Loucy (cell line): ENCODE data around the gene BACH2.

Experiments
- H2AFZ ChIP-seq: fragments of 200-600 bp; sonication (generic); 2 replicates; pipeline ENCODE4 v1.6.0; 2016; ENCODE audit warnings: antibody characterized with exemption, mild to moderate bottlenecking, low read length, moderate library complexity
- H3F3A ChIP-seq: fragments of 200-600 bp; 2 replicates; pipeline ENCODE4 v1.6.0; 2016; ENCODE audit warnings: antibody characterized with exemption, low read depth, mild to moderate bottlenecking
- H3K27me3 ChIP-seq: fragments of 200-600 bp; sonication (generic); 2 replicates; pipeline ENCODE4 v1.6.1; 2014; ENCODE audit warnings: low read length, mild to moderate bottlenecking; ENCODE audit not compliant: insufficient read depth, poor library complexity, severe bottlenecking
- H3K36me3 ChIP-seq: fragments of 200-600 bp; sonication (generic); 2 replicates; pipeline ENCODE4 v1.6.1; 2016; ENCODE audit warnings: low read length; ENCODE audit not compliant: insufficient read depth
- H3K4me1 ChIP-seq: fragments of 200-600 bp; sonication (generic); 2 replicates; pipeline ENCODE4 v1.5.1; 2014; ENCODE audit warnings: low read length, mild to moderate bottlenecking; ENCODE audit not compliant: insufficient read depth, poor library complexity, severe bottlenecking
- H3K4me2 ChIP-seq: fragments of 200-600 bp; sonication (generic); 2 replicates; pipeline ENCODE4 v1.6.0; 2014; ENCODE audit warnings: antibody characterized with exemption, low read length, low read depth, mild to moderate bottlenecking; ENCODE audit not compliant: poor library complexity, severe bottlenecking
- H3K4me3 ChIP-seq: fragments of 200-600 bp; sonication (generic); 2 replicates; pipeline ENCODE4 v1.5.1; 2014; ENCODE audit warnings: low read length, mild to moderate bottlenecking, mixed read lengths; ENCODE audit not compliant: poor library complexity, severe bottlenecking
- H3K79me2 ChIP-seq: fragments of 200-600 bp; sonication (generic); 2 replicates; pipeline ENCODE4 v1.6.1; 2014; ENCODE audit warnings: low read length; ENCODE audit not compliant: insufficient read depth
- H3K9ac ChIP-seq: fragments of 200-600 bp; sonication (generic); 2 replicates; pipeline ENCODE4 v1.6.0; 2014; ENCODE audit warnings: mild to moderate bottlenecking, low read depth, low read length, moderate library complexity; ENCODE audit not compliant: poor library complexity, severe bottlenecking
- H3K9me2 ChIP-seq: fragments of 200-600 bp; sonication (generic); replicated peaks from 2 replicates; pipeline ENCODE4 v1.6.1; 2016; ENCODE audit warnings: low read depth, low read length, mixed read lengths
- H3K9me3 ChIP-seq: fragments of 200-600 bp; sonication (generic); 2 replicates; pipeline ENCODE4 v1.6.1; 2014; ENCODE audit warnings: mild to moderate bottlenecking, antibody characterized with exemption, low read length, low read depth; ENCODE audit not compliant: insufficient read depth
- H4K20me1 ChIP-seq: fragments of 200-600 bp; sonication (generic); 2 replicates; pipeline ENCODE4 v1.6.0; 2014; ENCODE audit warnings: antibody characterized with exemption, low read length, mild to moderate bottlenecking; ENCODE audit not compliant: insufficient read depth, poor library complexity, severe bottlenecking
- EZH2phosphoT487 ChIP-seq: fragments of 200-600 bp; IDR thresholded peaks from 2 replicates; pipeline ENCODE4 v1.6.1; 2018; ENCODE audit warnings: antibody characterized with exemption, mild to moderate bottlenecking, moderate library complexity, borderline replicate concordance
- TF ChIP-seq, protein P1 (sequence below): fragments of 200-600 bp; sonication (generic); conservative IDR thresholded peaks from 2 replicates; pipeline ENCODE4 v1.5.1; 2014; ENCODE audit warnings: mild to moderate bottlenecking, antibody characterized with exemption, low read length

BACH2 gene

DNA sequence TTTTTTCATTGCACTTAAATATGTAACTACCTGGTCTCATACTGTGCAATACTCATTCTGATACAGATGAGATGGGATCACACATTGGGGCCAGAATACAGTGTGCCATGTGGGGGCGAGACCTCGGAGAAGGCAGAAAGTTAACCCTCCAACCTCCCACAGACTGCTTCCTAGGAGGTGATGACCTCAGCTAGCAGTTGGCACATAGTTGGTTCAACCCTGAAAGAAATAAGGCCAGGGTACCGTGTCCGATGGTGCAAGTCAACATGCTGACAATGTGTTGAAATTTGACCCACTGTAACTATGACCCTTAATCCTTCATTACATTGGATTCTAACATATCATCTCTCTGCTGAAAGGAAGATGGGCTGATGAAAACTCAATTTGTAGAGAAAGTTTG lies 340.5 kb downstream of the BACH2 start:
- H3K4me2 ChIP-seq = no peak overlapping the region
- peaks cover 10% of the 10 kb centered on the region for H4K20me1 ChIP-seq
- no peaks in the 10 kb centered on the region for H3K9me3 ChIP-seq
- no peak overlapping the region for H3K9ac ChIP-seq
- no peak overlapping the region for H3K4me3 ChIP-seq
- H3K4me1 ChIP-seq = peaks cover 33% of the 10 kb centered on the region
- H3K36me3 ChIP-seq = peaks cover 4% of the 10 kb centered on the region; the same call in 1 of the 2 replicates
- H3K9me2 ChIP-seq = no peaks in the 10 kb centered on the region
- H3F3A ChIP-seq = no peaks in the 10 kb centered on the region; the same call in 1 of the 2 replicates
- H3K79me2 ChIP-seq = no peaks in the 10 kb centered on the region
- H3K27me3 ChIP-seq = no peaks in the 10 kb centered on the region
- H2AFZ ChIP-seq = no peak overlapping the region
- TF ChIP-seq EZH2phosphoT487 = no peak
- TF ChIP-seq, protein P1, sequence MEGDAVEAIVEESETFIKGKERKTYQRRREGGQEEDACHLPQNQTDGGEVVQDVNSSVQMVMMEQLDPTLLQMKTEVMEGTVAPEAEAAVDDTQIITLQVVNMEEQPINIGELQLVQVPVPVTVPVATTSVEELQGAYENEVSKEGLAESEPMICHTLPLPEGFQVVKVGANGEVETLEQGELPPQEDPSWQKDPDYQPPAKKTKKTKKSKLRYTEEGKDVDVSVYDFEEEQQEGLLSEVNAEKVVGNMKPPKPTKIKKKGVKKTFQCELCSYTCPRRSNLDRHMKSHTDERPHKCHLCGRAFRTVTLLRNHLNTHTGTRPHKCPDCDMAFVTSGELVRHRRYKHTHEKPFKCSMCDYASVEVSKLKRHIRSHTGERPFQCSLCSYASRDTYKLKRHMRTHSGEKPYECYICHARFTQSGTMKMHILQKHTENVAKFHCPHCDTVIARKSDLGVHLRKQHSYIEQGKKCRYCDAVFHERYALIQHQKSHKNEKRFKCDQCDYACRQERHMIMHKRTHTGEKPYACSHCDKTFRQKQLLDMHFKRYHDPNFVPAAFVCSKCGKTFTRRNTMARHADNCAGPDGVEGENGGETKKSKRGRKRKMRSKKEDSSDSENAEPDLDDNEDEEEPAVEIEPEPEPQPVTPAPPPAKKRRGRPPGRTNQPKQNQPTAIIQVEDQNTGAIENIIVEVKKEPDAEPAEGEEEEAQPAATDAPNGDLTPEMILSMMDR = no peak

DNA sequence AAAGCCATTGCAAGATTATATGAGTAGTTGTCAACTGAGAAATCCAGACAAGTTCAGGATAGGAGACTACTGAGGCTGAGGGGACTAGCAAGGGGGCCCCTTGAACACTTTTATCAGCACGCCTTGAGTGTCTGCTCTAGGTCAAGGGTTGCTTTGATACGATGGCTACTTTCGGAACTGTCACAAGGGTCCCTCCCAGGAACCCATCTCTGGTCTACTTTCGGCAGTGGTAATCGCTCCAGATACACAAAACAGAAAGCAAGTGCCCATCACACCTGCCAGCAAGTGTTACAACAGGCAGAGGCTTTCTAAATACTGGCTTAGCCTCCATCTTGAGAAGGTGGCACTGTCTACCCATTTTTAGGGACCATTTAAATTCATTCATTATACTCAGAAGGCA lies 341.3 kb downstream of the BACH2 start:
- H3K9me2 ChIP-seq = no peaks in the 10 kb centered on the region
- H3K4me3 ChIP-seq = no peak overlapping the region
- no peaks in the 10 kb centered on the region for H3K9me3 ChIP-seq
- no peak overlapping the region for H2AFZ ChIP-seq
- H3K27me3 ChIP-seq = no peaks in the 10 kb centered on the region
- H3F3A ChIP-seq = no peaks in the 10 kb centered on the region; the same call in 1 of the 2 replicates
- H3K9ac ChIP-seq = no peak overlapping the region
- H3K36me3 ChIP-seq = peaks cover 12% of the 10 kb centered on the region; the same call in 1 of the 2 replicates
- no peaks in the 10 kb centered on the region for H3K79me2 ChIP-seq
- H3K4me2 ChIP-seq = no peak overlapping the region
- H3K4me1 ChIP-seq = peaks cover 33% of the 10 kb centered on the region
- peaks cover 10% of the 10 kb centered on the region for H4K20me1 ChIP-seq
- TF ChIP-seq, protein P1 = no peak
- no peak for TF ChIP-seq EZH2phosphoT487

DNA sequence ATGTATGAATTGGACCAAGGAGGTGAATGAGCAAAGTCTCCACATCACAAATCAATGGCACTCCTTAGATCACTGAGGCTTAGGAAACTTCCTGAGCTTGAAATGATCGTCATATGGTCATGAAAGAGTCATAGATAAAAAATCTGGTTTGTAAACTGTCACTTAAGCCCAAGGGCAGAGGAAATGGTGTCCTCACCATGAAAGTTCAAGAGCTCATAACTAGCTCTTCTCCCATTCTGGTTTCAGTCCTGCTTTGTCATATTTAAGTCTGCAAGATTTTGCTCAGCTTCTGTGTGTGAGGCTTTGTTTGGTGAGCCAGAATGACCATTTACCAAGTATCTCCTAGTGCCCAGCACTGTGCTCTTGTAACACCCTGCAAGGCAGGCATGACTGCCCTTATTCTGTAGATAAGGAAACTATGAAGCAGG lies 341.9 kb downstream of the BACH2 start:
- TF ChIP-seq EZH2phosphoT487 = no peak
- TF ChIP-seq, protein P1 = no peak
- no peak overlapping the region for H3K9ac ChIP-seq
- H4K20me1 ChIP-seq = peaks cover 10% of the 10 kb centered on the region
- no peak overlapping the region for H3K4me3 ChIP-seq
- peaks cover 33% of the 10 kb centered on the region for H3K4me1 ChIP-seq
- no peak overlapping the region for H3K4me2 ChIP-seq
- H3K9me2 ChIP-seq = no peaks in the 10 kb centered on the region
- H3K79me2 ChIP-seq = no peaks in the 10 kb centered on the region
- no peaks in the 10 kb centered on the region; the same call in 1 of the 2 replicates for H3F3A ChIP-seq
- H3K36me3 ChIP-seq = peaks cover 19% of the 10 kb centered on the region; the same call in 1 of the 2 replicates
- no peak overlapping the region for H2AFZ ChIP-seq
- H3K27me3 ChIP-seq = no peaks in the 10 kb centered on the region
- H3K9me3 ChIP-seq = no peaks in the 10 kb centered on the region
